ENCODE data around the gene SLC11A1. TPM values are rescaled to one million over a fixed set of nuclear protein-coding genes. Genes with fewer than 3 reads are reported as not detected.
A peak's percentile ranks its signal among the peaks of the same experiment; 100 is the strongest.

The SLC11A1 gene
- total and polyA plus RNA-seq, 8 donors = 4.2 to 20.4 (median 8.9) TPM; not detected in 1

GRCh38 chr2:218400167-218400929 lies 18.3 kb downstream of the SLC11A1 start:
- TF ChIP-seq POLR2A (IDR thresholded peaks at IDR 0.05) = no peak
- no peak for TF ChIP-seq CTCF (IDR thresholded peaks at IDR 0.05)
- no peak for TF ChIP-seq EP300 (IDR thresholded peaks at IDR 0.05)
- peak in 1 of 3 donors; percentile 8 for TF ChIP-seq POLR2AphosphoS5 (IDR thresholded peaks at IDR 0.05)
- intact Hi-C loops (cut with DNase I; ENCODE audit: low total_unique reads) = no loop called here
- peaks cover 35 to 42% (median 40%) of the 10 kb centered on the region in 4 donors for H3K36me3 ChIP-seq
- peak overlapping the region; percentile 97 to 100 (median 100) for H3K27ac ChIP-seq
- peak in 1 of 2 donors; percentile 77 for DNase-seq
- H3K27me3 ChIP-seq = no peaks in the 10 kb centered on the region
- peaks cover 60 to 79% (median 74%) of the 10 kb centered on the region in 4 donors for H3K4me1 ChIP-seq
- WGBS, 5 donors = 0 to 2% (median 0%) methylated on average over 25 to 63 of the region's 63 CpGs
- H3K4me3 ChIP-seq = peak overlapping the region; percentile 74 to 97 (median 94)
- H3K9me3 ChIP-seq = no peaks in the 10 kb centered on the region

- H3K4me3 ChIP-seq = peak overlapping the region; percentile 74 to 97 (median 94)
- TF ChIP-seq CTCF (IDR thresholded peaks at IDR 0.05) = no peak
- no peak for TF ChIP-seq EP300 (IDR thresholded peaks at IDR 0.05)
- no peak for TF ChIP-seq POLR2A (IDR thresholded peaks at IDR 0.05)
- no peak for TF ChIP-seq POLR2AphosphoS5 (IDR thresholded peaks at IDR 0.05)
- DNase-seq = peak; percentile 51 to 67
- intact Hi-C loops (cut with DNase I; ENCODE audit: low total_unique reads) = no loop called here
- WGBS, 5 donors = 11 to 25% (median 17%) methylated on average over 18 to 24 of the region's 24 CpGs
- H3K4me1 ChIP-seq = peaks cover 66 to 82% (median 77%) of the 10 kb centered on the region in 4 donors
- H3K36me3 ChIP-seq = peaks cover 35 to 44% (median 41%) of the 10 kb centered on the region in 4 donors
- peak overlapping the region; percentile 97 to 100 (median 100) for H3K27ac ChIP-seq
- H3K27me3 ChIP-seq = no peaks in the 10 kb centered on the region
- H3K9me3 ChIP-seq = no peaks in the 10 kb centered on the region
Observed at GRCh38 chr2:218400930-218401881, 19.1 kb downstream of the SLC11A1 start.

GRCh38 chr2:218401890-218402289 lies 19.8 kb downstream of the SLC11A1 start:
- TF ChIP-seq CTCF (IDR thresholded peaks at IDR 0.05) (no peak), POLR2AphosphoS5 (IDR thresholded peaks at IDR 0.05) (no peak), EP300 (IDR thresholded peaks at IDR 0.05) (no peak), POLR2A (IDR thresholded peaks at IDR 0.05) (no peak)
- H3K9me3 ChIP-seq = no peaks in the 10 kb centered on the region
- no peak for DNase-seq
- H3K4me3 ChIP-seq = peak overlapping the region; percentile 74 to 97 (median 94)
- no peaks in the 10 kb centered on the region for H3K27me3 ChIP-seq
- peaks cover 35 to 44% (median 41%) of the 10 kb centered on the region in 4 donors for H3K36me3 ChIP-seq
- intact Hi-C loops (cut with DNase I; ENCODE audit: low total_unique reads) = no loop called here
- WGBS, 5 donors = 19 to 72% (median 61%) methylated on average over 4 to 9 of the region's 9 CpGs
- H3K27ac ChIP-seq = peak overlapping the region; percentile 97 to 100 (median 100)
- H3K4me1 ChIP-seq = peaks cover 65 to 80% (median 77%) of the 10 kb centered on the region in 4 donors

GRCh38 chr2:218402491-218402901 lies 20.4 kb downstream of the SLC11A1 start:
- H3K9me3 ChIP-seq = no peaks in the 10 kb centered on the region
- peaks cover 35 to 44% (median 41%) of the 10 kb centered on the region in 4 donors for H3K36me3 ChIP-seq
- no peak for DNase-seq
- peak overlapping the region in 2 of 4 donors; percentile 74 to 94 for H3K4me3 ChIP-seq
- TF ChIP-seq POLR2A (IDR thresholded peaks at IDR 0.05) (no peak), POLR2AphosphoS5 (IDR thresholded peaks at IDR 0.05) (no peak), CTCF (IDR thresholded peaks at IDR 0.05) (no peak), EP300 (IDR thresholded peaks at IDR 0.05) (no peak)
- peak overlapping the region; percentile 97 to 100 (median 100) for H3K27ac ChIP-seq
- 23 to 56% (median 37%) methylated on average over 7 to 8 of the region's 8 CpGs for WGBS, 5 donors
- peaks cover 65 to 80% (median 77%) of the 10 kb centered on the region in 4 donors for H3K4me1 ChIP-seq
- H3K27me3 ChIP-seq = no peaks in the 10 kb centered on the region
- intact Hi-C loops (cut with DNase I; ENCODE audit: low total_unique reads) = no loop called here

Data from stomach (tissue), 9 donors.